ENCODE results near the gene WDR70. TPM values are rescaled to one million over a fixed set of nuclear protein-coding genes. Genes with fewer than 3 reads are reported as not detected.

WDR70 gene
- total RNA-seq, 1 donor from 2014 or later = 19.0 TPM

- no peak for TF ChIP-seq CTCF (conservative IDR thresholded peaks at IDR 0.05; ENCODE audit: low read depth, low read length)
- DNase-seq (ENCODE audit: low read depth) = no peak
- no peak overlapping the region for H3K4me3 ChIP-seq (ENCODE audit: low read depth, low read length)
Measured at GRCh38 chr5:37768371-37768770, 389.3 kb downstream of the WDR70 start.

DNA sequence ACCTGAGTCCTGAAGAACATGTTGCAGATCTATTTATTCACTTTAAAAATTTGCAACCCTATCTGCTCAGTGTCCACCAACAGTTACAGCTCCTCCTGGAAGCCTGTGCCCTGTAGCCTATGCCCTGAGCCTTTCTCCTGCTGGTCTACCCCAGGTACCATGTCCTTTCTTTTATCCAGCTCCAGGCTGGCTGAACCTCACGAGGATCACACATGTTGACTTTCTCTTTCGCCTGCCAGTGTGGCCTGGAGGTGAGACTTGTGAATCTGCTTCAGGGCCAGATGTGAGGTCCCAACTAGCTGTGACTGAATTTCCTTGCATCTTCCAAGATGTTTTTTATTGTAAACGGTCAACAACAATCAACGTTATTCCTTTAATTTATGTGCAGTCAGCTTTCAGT lies 390.0 kb downstream of the WDR70 start:
- DNase-seq (ENCODE audit: low read depth) = no peak
- no peak overlapping the region for H3K4me3 ChIP-seq (ENCODE audit: low read depth, low read length)
- no peak for TF ChIP-seq CTCF (conservative IDR thresholded peaks at IDR 0.05; ENCODE audit: low read depth, low read length)

DNA sequence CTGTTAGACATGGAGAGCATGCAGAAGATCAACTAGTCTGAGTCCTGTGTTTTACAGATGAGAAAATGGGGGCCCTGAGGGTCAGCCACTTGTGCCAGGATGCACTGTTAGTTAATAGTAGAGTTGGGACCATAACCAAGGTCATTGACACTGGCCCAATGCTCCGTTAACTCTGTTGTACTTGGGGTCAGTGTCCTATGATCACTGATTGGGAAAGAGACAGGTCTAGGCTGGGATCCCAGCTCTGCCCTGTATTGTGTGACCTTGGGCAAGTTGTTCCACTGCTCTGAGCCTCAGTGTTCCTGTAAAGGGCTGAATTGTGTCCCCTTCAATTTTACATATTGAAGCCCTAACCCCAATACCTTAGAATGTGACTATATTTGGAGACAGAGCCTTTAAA lies 390.7 kb downstream of the WDR70 start:
- no peak for TF ChIP-seq CTCF (conservative IDR thresholded peaks at IDR 0.05; ENCODE audit: low read depth, low read length)
- no peak for DNase-seq (ENCODE audit: low read depth)
- H3K4me3 ChIP-seq (ENCODE audit: low read depth, low read length) = no peak overlapping the region

DNA sequence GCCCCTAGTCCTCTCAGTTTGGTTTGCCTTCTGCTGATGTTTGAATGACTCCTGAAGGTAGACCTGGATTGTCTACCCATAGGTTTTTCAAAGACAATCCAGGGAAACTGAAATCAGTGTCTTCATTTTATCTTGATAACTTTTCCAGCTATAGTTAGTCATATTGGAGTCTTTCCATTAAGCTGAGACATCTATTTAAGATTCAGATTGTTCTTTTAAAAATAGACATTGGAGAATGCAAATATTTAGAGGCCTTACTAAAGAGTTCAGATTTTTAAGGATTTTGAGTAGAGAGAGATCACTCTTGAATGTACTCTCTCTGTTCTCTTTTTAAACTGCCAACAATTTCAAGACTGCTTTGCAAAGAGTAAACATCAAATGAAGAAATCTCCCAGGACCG lies 391.7 kb downstream of the WDR70 start:
- no peak for TF ChIP-seq CTCF (conservative IDR thresholded peaks at IDR 0.05; ENCODE audit: low read depth, low read length)
- no peak overlapping the region for H3K4me3 ChIP-seq (ENCODE audit: low read depth, low read length)
- DNase-seq (ENCODE audit: low read depth) = no peak

GRCh38 chr5:37771203-37771611 lies 392.1 kb downstream of the WDR70 start:
- no peak overlapping the region for H3K4me3 ChIP-seq (ENCODE audit: low read depth, low read length)
- DNase-seq (ENCODE audit: low read depth) = no peak
- TF ChIP-seq CTCF (conservative IDR thresholded peaks at IDR 0.05; ENCODE audit: low read depth, low read length) = peak; percentile 7

GRCh38 chr5:37771731-37772130 lies 392.6 kb downstream of the WDR70 start:
- H3K4me3 ChIP-seq (ENCODE audit: low read depth, low read length) = no peak overlapping the region
- DNase-seq (ENCODE audit: low read depth) = peak; percentile 70
- TF ChIP-seq CTCF (conservative IDR thresholded peaks at IDR 0.05; ENCODE audit: low read depth, low read length) = no peak

DNA sequence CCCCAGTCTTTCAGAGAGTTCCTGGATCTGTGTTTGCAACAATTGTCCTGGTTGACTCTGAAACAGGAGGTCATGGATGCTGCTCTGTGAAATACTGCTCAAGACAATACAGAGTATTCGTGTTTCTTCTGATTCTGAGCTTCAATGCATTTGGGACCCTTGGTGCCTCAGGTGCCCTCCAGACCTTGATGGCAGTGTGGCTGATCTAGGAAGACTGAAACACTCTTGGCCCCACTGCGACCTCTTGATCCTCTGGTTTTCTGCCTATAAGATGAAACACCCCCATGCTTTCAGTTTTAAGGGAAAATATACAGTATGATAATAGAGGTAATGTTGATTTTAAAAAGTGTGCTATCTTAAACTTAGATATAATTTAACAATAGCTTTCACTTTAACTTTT lies 393.1 kb downstream of the WDR70 start:
- no peak for DNase-seq (ENCODE audit: low read depth)
- TF ChIP-seq CTCF (conservative IDR thresholded peaks at IDR 0.05; ENCODE audit: low read depth, low read length) = no peak
- no peak overlapping the region for H3K4me3 ChIP-seq (ENCODE audit: low read depth, low read length)
